Vagina (tissue), 2 donors: ENCODE results near the gene ALOX15B. TPM values are rescaled to one million over a fixed set of nuclear protein-coding genes. Genes with fewer than 3 reads are reported as not detected.
A peak's percentile ranks its signal among the peaks of the same experiment; 100 is the strongest.

Experiments used
- DNase-seq, 2 donors: peaks; one replicate each; pipeline ENCODE4 v3.0.0-alpha.2; 2017; ENCODE audit errors: extremely low spot score in 2 of 2
- H3K27ac ChIP-seq: fragments of 200-600 bp; sonication (generic); one replicate; pipeline ENCODE4 v1.5.1; 2019
- H3K27me3 ChIP-seq: fragments of 200-600 bp; sonication (generic); one replicate; pipeline ENCODE4 v1.5.1; 2019
- H3K36me3 ChIP-seq, 2 donors: fragments of 200-600 bp; sonication (generic); one replicate each; pipeline ENCODE4 v1.5.1; 2017 to 2019
- H3K4me1 ChIP-seq: fragments of 200-600 bp; sonication (generic); one replicate; pipeline ENCODE4 v1.5.1; 2019
- H3K4me3 ChIP-seq, 2 donors: fragments of 200-600 bp; sonication (generic); 1 replicate in 1 of 2; 2 replicates in 1 of 2; pipeline ENCODE4 v1.5.1; 2016 to 2019
- H3K9me3 ChIP-seq: fragments of 200-600 bp; sonication (generic); one replicate; pipeline ENCODE4 v1.5.1; 2019
- POLR2A ChIP-seq, 2 donors: fragments of 450-650 bp; IDR thresholded peaks; one replicate each; pipeline ENCODE4 v1.6.1; 2017; ENCODE audit warnings: antibody characterized with exemption in 2 of 2, mild to moderate bottlenecking in 2 of 2, moderate library complexity in 2 of 2
- POLR2AphosphoS5 ChIP-seq, 2 donors: sonication (generic); formaldehyde crosslinking; IDR thresholded peaks; one replicate each; pipeline ENCODE4 v1.9.0; 2017; ENCODE audit warnings: antibody characterized with exemption in 2 of 2, mild to moderate bottlenecking in 2 of 2, low read depth in 1 of 2; ENCODE audit not compliant: insufficient read depth in 1 of 2
- intact Hi-C: fragments of 100-400 bp; cut with DNase I; formaldehyde crosslinking; loops from one replicate; pipeline ENCODE4 v1.15.1; 2023
- total RNA-seq: library from RNA; depleted of rRNA; stranded (reverse); fragments of >200 nt; gene quantifications from one replicate; pipeline ENCODE4 v1.2.3, GENCODE V29; 2016
- TF ChIP-seq, protein P1 (sequence below), 3 experiments: fragments of 450-650 bp in 2 of 3; fragments of 200-600 bp in 1 of 3; sonication (generic) in 1 of 3; IDR thresholded peaks; one replicate each; pipeline ENCODE4 v1.5.1; 2017 to 2019; ENCODE audit warnings: antibody characterized with exemption in 3 of 3, mild to moderate bottlenecking in 2 of 3, moderate library complexity in 2 of 3

Gene ALOX15B
- total RNA-seq, 1 donor from 2014 or later = 28.7 TPM

DNA sequence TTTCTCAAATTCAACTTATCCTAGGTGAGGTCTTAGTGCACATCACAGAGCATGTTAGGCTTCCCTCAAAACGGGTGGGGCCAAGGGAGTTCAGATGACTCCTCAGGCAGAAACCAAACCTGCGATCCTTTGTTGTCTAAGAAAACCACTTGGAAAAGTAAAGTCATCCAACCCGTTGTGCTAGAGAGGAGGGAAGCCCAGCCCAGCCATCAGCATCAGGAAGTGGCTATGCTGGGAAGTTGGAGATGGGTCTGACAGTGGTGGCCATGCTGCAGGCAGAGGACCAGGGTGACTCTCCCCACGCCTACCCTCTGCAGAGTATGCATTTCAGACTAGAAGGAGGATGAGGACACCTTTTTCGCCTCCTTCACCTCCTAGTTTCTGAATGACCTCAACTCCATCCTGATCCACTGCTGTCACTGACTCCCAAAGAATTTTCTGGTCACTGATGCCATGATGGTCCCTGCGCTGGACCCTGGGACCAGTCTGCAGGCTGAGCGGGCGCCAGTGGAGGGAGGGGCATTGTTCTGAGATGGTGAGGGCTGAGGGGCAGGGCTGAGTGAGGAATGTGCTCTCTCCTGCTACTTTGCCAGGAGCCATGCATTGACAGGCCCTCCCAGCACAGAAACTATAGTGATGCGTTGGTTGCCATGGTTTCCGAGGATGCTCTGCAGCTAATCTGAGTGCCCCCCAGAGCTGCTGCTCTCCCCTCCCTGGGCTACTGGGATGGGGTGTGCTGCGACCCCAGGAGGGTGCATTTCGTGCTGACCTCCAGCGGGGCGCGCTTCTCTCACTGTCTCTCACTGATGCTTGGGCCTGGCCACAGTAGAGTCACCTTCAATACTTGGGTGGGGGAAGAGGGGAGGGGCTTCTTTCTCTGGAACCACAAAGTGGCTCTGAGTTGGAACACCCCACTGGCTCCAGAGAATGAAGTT is 28.2 kb downstream of the ALOX15B start:
- Histone ChIP-seq H3K36me3 (no peaks in the 10 kb centered on the region), H3K4me1 (peaks cover 21% of the 10 kb centered on the region), H3K27me3 (no peaks in the 10 kb centered on the region), H3K9me3 (no peaks in the 10 kb centered on the region), H3K4me3 (no peak overlapping the region), H3K27ac (no peak overlapping the region)
- no peak for DNase-seq
- intact Hi-C loops = no loop called here
- TF ChIP-seq, protein P1, sequence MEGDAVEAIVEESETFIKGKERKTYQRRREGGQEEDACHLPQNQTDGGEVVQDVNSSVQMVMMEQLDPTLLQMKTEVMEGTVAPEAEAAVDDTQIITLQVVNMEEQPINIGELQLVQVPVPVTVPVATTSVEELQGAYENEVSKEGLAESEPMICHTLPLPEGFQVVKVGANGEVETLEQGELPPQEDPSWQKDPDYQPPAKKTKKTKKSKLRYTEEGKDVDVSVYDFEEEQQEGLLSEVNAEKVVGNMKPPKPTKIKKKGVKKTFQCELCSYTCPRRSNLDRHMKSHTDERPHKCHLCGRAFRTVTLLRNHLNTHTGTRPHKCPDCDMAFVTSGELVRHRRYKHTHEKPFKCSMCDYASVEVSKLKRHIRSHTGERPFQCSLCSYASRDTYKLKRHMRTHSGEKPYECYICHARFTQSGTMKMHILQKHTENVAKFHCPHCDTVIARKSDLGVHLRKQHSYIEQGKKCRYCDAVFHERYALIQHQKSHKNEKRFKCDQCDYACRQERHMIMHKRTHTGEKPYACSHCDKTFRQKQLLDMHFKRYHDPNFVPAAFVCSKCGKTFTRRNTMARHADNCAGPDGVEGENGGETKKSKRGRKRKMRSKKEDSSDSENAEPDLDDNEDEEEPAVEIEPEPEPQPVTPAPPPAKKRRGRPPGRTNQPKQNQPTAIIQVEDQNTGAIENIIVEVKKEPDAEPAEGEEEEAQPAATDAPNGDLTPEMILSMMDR (IDR thresholded peaks at IDR 0.05) = no peak
- no peak for TF ChIP-seq POLR2A (IDR thresholded peaks at IDR 0.05)
- TF ChIP-seq POLR2AphosphoS5 (IDR thresholded peaks at IDR 0.05; ENCODE audit: insufficient read depth in 1 of 2, low read depth in 1 of 2) = no peak

DNA sequence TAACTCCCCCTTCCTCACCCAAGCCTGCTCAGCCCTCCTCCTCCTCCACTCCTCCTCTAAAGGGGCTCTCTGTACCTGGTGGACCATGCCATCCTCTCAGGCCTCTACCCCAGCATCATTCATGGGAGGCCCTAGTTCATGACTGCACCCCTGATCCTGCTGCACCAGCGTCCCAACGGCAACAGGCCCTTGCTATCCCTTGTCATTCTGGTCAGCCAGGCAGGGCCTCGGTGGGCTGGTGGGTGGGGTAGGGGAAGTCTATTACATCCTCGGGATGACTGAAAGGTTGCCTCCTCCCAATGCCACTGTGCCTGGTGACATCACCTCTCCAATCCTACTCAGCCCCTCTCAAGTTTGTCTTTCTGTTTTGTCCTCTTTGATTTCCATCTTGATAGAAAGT is 28.9 kb downstream of the ALOX15B start:
- Histone ChIP-seq H3K9me3 (no peaks in the 10 kb centered on the region), H3K27me3 (peaks cover under 1% of the 10 kb centered on the region), H3K4me1 (peaks cover 21% of the 10 kb centered on the region), H3K4me3 (no peak overlapping the region), H3K27ac (no peak overlapping the region), H3K36me3 (no peaks in the 10 kb centered on the region)
- intact Hi-C loops = no loop called here
- no peak for DNase-seq
- TF ChIP-seq POLR2A (IDR thresholded peaks at IDR 0.05) = no peak
- TF ChIP-seq, protein P1 (IDR thresholded peaks at IDR 0.05) = no peak
- TF ChIP-seq POLR2AphosphoS5 (IDR thresholded peaks at IDR 0.05; ENCODE audit: insufficient read depth in 1 of 2, low read depth in 1 of 2) = no peak

DNA sequence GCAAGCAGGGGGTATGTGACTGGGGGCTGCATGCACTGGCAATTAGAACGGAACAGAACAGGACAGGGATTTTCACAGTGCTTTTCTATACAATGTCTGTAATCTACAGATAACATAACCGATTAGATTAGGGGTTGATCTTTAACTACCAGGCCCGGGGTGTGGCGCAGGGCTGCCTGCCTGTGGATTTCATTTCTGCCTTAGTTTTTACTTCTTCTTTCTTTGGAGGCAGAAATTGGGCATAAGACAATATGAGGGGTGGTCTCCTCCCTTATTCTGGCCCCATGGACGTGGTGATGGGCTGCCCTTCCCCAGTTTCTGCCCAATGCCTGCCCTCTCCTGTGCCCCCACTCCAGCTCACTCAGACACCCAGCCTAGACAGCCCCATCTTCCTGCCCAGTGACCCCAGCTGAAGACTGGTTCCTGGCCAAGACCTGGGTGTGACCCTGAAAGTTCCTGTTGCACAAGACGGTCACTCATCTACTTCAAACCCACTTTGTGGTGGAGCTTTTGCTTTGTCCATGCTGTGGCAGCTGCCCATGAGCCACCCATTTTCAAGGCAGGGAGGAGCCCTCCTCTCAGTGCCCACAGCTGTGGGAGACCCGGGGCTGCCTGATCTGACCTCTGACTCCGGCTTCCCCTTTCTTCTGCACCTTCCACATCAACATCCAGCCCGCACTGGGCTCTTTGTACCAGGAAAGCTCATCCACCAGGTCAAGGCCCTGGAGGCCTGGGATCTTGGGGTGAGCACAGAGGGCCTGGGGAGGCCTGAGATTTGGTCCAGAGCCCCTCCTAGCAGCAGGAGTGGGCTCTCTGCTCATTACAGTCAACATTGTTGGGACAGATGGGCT is 30.1 kb downstream of the ALOX15B start:
- no peaks in the 10 kb centered on the region for H3K36me3 ChIP-seq
- no peak overlapping the region for H3K4me3 ChIP-seq
- peaks cover 10% of the 10 kb centered on the region for H3K27me3 ChIP-seq
- intact Hi-C loops = no loop called here
- H3K27ac ChIP-seq = no peak overlapping the region
- H3K9me3 ChIP-seq = no peaks in the 10 kb centered on the region
- H3K4me1 ChIP-seq = peaks cover 23% of the 10 kb centered on the region
- TF ChIP-seq POLR2A (IDR thresholded peaks at IDR 0.05) (no peak), POLR2AphosphoS5 (IDR thresholded peaks at IDR 0.05; ENCODE audit: insufficient read depth in 1 of 2, low read depth in 1 of 2) (peak in 1 of 2 donors; percentile 20)
- TF ChIP-seq, protein P1 (IDR thresholded peaks at IDR 0.05) = no peak
- no peak for DNase-seq

DNA sequence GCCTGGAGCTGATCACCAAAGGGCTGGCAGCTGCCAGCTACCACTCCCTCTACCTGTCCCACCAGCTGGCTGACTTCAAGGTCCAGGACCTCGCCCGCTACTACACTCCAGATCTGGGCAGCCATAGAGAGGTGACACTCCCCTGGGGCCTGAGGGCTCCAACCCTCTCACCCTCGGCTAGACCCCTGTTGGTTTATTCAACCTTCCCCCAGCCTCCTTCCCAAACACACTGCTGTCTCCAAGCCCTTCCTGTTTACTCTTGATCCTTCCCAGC is 30.7 kb downstream of the ALOX15B start:
- no peak for DNase-seq
- intact Hi-C loops = no loop called here
- peaks cover 10% of the 10 kb centered on the region for H3K27me3 ChIP-seq
- no peak overlapping the region for H3K27ac ChIP-seq
- H3K9me3 ChIP-seq = no peaks in the 10 kb centered on the region
- H3K4me1 ChIP-seq = peaks cover 20% of the 10 kb centered on the region
- no peaks in the 10 kb centered on the region for H3K36me3 ChIP-seq
- H3K4me3 ChIP-seq = no peak overlapping the region
- TF ChIP-seq POLR2AphosphoS5 (IDR thresholded peaks at IDR 0.05; ENCODE audit: insufficient read depth in 1 of 2, low read depth in 1 of 2) (no peak), POLR2A (IDR thresholded peaks at IDR 0.05) (no peak)
- TF ChIP-seq, protein P1 (IDR thresholded peaks at IDR 0.05) = no peak
